Spleen (tissue), 7 donors: Measurements from ENCODE around the gene MED27.

Experiments used
- CTCF ChIP-seq, 11 experiments: fragments of 200-600 bp in 7 of 11; fragments of 450-650 bp in 4 of 11; sonication (generic) in 4 of 11; IDR thresholded peaks in 8 of 11; conservative IDR thresholded peaks in 3 of 11; 1 replicate in 7 of 11; 2 replicates in 4 of 11; pipeline versions ENCODE4 v1.4.0 to v1.8.0; 2016 to 2021; ENCODE audit warnings: antibody characterized with exemption in 11 of 11, inconsistent platforms in 4 of 11, mild to moderate bottlenecking in 1 of 11
- POLR2A ChIP-seq, 3 donors: fragments of 450-650 bp; IDR thresholded peaks; one replicate each; pipeline ENCODE4 v1.5.1; 2017; ENCODE audit warnings: antibody characterized with exemption in 3 of 3, mild to moderate bottlenecking in 1 of 3
- POLR2AphosphoS5 ChIP-seq, 3 donors: sonication (generic); formaldehyde crosslinking; IDR thresholded peaks; one replicate each; pipeline ENCODE4 v1.5.1; 2017; ENCODE audit warnings: antibody characterized with exemption in 3 of 3
- donor health status: DM: no; HTN: no; CAD: no; lungs with moderate emphysema.
- donor health status: DM: no; HTN: no; CAD: no.
- donor health status: DM: no; HTN: no; CAD: no.

GRCh38 chr9:132020820-132021510 is 58.7 kb downstream of the MED27 start:
- no peak for TF ChIP-seq POLR2A (IDR thresholded peaks at IDR 0.05)
- no peak for TF ChIP-seq CTCF (IDR thresholded peaks at IDR 0.05 in 8 of 11, conservative IDR thresholded peaks at IDR 0.05 in 3 of 11)
- no peak for TF ChIP-seq POLR2AphosphoS5 (IDR thresholded peaks at IDR 0.05)
